HUES48 (cell line): ENCODE measurements around the gene DLG2.

Source experiments
- H3K27ac ChIP-seq: one replicate; pipeline ENCODE4 v1.7.0; 2013; ENCODE audit warnings: low read depth, low read length, inconsistent platforms
- H3K27me3 ChIP-seq: 2 replicates; pipeline ENCODE4 v1.6.1; 2013; ENCODE audit warnings: mild to moderate bottlenecking, low read length; ENCODE audit not compliant: control insufficient read depth, insufficient read depth
- H3K36me3 ChIP-seq: 2 replicates; pipeline ENCODE4 v1.6.1; 2013; ENCODE audit warnings: low read length; ENCODE audit not compliant: control insufficient read depth, insufficient read depth
- H3K4me1 ChIP-seq: 2 replicates; pipeline ENCODE4 v1.6.1; 2013; ENCODE audit warnings: mild to moderate bottlenecking, low read length; ENCODE audit not compliant: control insufficient read depth, insufficient read depth
- H3K4me3 ChIP-seq: 2 replicates; pipeline ENCODE4 v1.5.1; 2013; ENCODE audit warnings: mild to moderate bottlenecking, low read depth, low read length
- H3K9ac ChIP-seq: 2 replicates; pipeline ENCODE4 v1.6.1; 2013; ENCODE audit warnings: mild to moderate bottlenecking, low read depth, low read length, moderate library complexity
- H3K9me3 ChIP-seq: 2 replicates; pipeline ENCODE4 v1.6.1; 2013; ENCODE audit warnings: low read length; ENCODE audit not compliant: control insufficient read depth, insufficient read depth

The DLG2 gene

GRCh38 chr11:83676056-83676601, 1951.0 kb downstream of the DLG2 start:
- Histone ChIP-seq H3K9me3 (no peaks in the 10 kb centered on the region), H3K4me3 (no peak overlapping the region), H3K9ac (no peak overlapping the region), H3K27ac (no peak overlapping the region), H3K4me1 (peaks cover 9% of the 10 kb centered on the region), H3K36me3 (no peaks in the 10 kb centered on the region), H3K27me3 (no peaks in the 10 kb centered on the region)

- Histone ChIP-seq H3K4me1 (no peaks in the 10 kb centered on the region), H3K27ac (no peak overlapping the region), H3K27me3 (no peaks in the 10 kb centered on the region), H3K9me3 (no peaks in the 10 kb centered on the region), H3K4me3 (no peak overlapping the region), H3K9ac (no peak overlapping the region), H3K36me3 (no peaks in the 10 kb centered on the region)
Observed at GRCh38 chr11:83674102-83674896, 1952.8 kb downstream of the DLG2 start.

- H3K36me3 ChIP-seq: no peaks in the 10 kb centered on the region
- H3K9ac ChIP-seq: no peak overlapping the region
- H3K27ac ChIP-seq: no peak overlapping the region
- H3K4me3 ChIP-seq: no peak overlapping the region
- 0 out of 2 replicates have a peak, but pooled peaks cover 4% of the 10 kb centered on the region for H3K4me1 ChIP-seq
- H3K9me3 ChIP-seq: no peaks in the 10 kb centered on the region
- H3K27me3 ChIP-seq: no peaks in the 10 kb centered on the region
Observed at GRCh38 chr11:83671289-83671688, 1955.9 kb downstream of the DLG2 start.

GRCh38 chr11:83666149-83666548, 1961.0 kb downstream of the DLG2 start:
- Histone ChIP-seq H3K4me3 (no peak overlapping the region), H3K4me1 (0 out of 2 replicates have a peak, but pooled peaks cover 9% of the 10 kb centered on the region), H3K9ac (no peak overlapping the region), H3K9me3 (no peaks in the 10 kb centered on the region), H3K27ac (no peak overlapping the region), H3K36me3 (no peaks in the 10 kb centered on the region), H3K27me3 (no peaks in the 10 kb centered on the region)

DNA sequence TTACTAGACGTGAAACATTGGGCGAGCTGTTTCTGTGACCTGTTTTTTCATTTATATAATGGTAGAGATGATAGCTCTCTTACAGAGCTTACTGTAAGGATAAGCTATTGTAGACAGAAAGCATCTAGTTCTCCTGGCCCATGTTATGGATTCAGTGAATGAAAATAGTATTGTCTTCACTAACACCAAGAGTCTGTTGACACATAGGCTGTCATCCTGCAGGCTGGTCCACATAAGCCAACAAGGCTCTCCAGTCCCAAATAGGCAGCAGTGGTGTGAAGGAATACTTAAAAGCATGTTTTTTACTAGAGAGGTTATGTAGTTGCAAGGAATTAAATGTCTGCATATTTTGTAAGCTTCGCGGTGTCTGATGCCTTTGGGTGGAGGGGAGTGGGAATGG, 1963.2 kb downstream of the DLG2 start:
- Histone ChIP-seq H3K4me1 (0 out of 2 replicates have a peak, but pooled peaks cover 14% of the 10 kb centered on the region), H3K9ac (no peak overlapping the region), H3K36me3 (no peaks in the 10 kb centered on the region), H3K27me3 (no peaks in the 10 kb centered on the region), H3K9me3 (no peaks in the 10 kb centered on the region), H3K4me3 (no peak overlapping the region), H3K27ac (no peak overlapping the region)

- H3K9me3 ChIP-seq: no peaks in the 10 kb centered on the region
- H3K36me3 ChIP-seq: no peaks in the 10 kb centered on the region
- H3K27ac ChIP-seq: no peak overlapping the region
- no peak overlapping the region for H3K9ac ChIP-seq
- H3K27me3 ChIP-seq: no peaks in the 10 kb centered on the region
- no peak overlapping the region for H3K4me3 ChIP-seq
- 0 out of 2 replicates have a peak, but pooled peaks cover 14% of the 10 kb centered on the region for H3K4me1 ChIP-seq
Observed at GRCh38 chr11:83663446-83663845, 1963.7 kb downstream of the DLG2 start.

- Histone ChIP-seq H3K4me3 (no peak overlapping the region), H3K27ac (no peak overlapping the region), H3K9me3 (no peaks in the 10 kb centered on the region), H3K27me3 (no peaks in the 10 kb centered on the region), H3K4me1 (0 out of 2 replicates have a peak, but pooled peaks cover 14% of the 10 kb centered on the region), H3K36me3 (no peaks in the 10 kb centered on the region), H3K9ac (no peak overlapping the region)
Observed at GRCh38 chr11:83662494-83662893, 1964.7 kb downstream of the DLG2 start.

- Histone ChIP-seq H3K4me1 (0 out of 2 replicates have a peak, but pooled peaks cover 14% of the 10 kb centered on the region), H3K9me3 (no peaks in the 10 kb centered on the region), H3K27ac (no peak overlapping the region), H3K4me3 (no peak overlapping the region), H3K9ac (no peak overlapping the region), H3K27me3 (no peaks in the 10 kb centered on the region), H3K36me3 (no peaks in the 10 kb centered on the region)
Observed at GRCh38 chr11:83661491-83662350, 1965.4 kb downstream of the DLG2 start.

- Histone ChIP-seq H3K36me3 (no peaks in the 10 kb centered on the region), H3K4me3 (no peak overlapping the region), H3K9me3 (no peaks in the 10 kb centered on the region), H3K27me3 (no peaks in the 10 kb centered on the region), H3K4me1 (0 out of 2 replicates have a peak, but pooled peaks cover 8% of the 10 kb centered on the region), H3K9ac (no peak overlapping the region), H3K27ac (no peak overlapping the region)
Observed at GRCh38 chr11:83659466-83659865, 1967.7 kb downstream of the DLG2 start.

DNA sequence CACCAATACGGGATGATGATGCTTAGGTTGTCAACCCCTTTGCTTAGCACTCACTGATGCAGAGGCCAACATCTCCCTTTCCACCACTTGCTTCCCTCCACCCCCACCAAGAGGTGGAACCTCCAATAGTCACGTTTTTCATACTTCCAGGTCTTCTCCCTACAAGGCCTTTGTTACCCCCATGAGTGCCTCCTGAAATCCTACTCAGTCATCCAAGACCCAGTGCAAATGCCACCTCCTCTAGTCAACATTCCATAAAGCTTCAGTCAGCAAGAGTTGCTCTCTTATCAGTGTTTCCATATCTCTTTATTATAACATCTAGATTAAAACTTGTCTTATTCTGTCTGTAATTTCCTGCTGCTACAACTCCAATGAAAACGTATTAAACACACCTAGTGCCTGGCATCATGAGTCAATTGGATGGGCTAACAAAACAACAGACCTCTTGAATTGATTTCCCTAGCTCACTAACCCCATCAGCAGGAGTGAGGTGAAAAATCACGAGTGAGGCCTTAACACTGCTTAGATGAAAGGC, 1970.3 kb downstream of the DLG2 start:
- Histone ChIP-seq H3K27ac (no peak overlapping the region), H3K4me3 (no peak overlapping the region), H3K9me3 (no peaks in the 10 kb centered on the region), H3K27me3 (no peaks in the 10 kb centered on the region), H3K4me1 (0 out of 2 replicates have a peak, but pooled peaks cover 8% of the 10 kb centered on the region), H3K36me3 (no peaks in the 10 kb centered on the region), H3K9ac (no peak overlapping the region)
